ENCODE measurements around the gene MRPL4.

- TF ChIP-seq CTCF (IDR thresholded peaks at IDR 0.05): no peak
- no peak for TF ChIP-seq POLR2A (IDR thresholded peaks at IDR 0.05)
Observed at GRCh38 chr19:10292206-10292788, 40.3 kb downstream of the MRPL4 start.

Measured in uterus (tissue), 2 donors.